Activated naive CD4-positive, alpha-beta T cell treated with anti-CD3 and anti-CD28 coated beads for 36 hours (primary cell): Measurements from ENCODE around the gene TSKS. TPM values are rescaled to one million over a fixed set of nuclear protein-coding genes. Genes with fewer than 3 reads are reported as not detected.
A peak's percentile ranks its signal among the peaks of the same experiment; 100 is the strongest.

ENCODE experiments used
- CTCF ChIA-PET: fragments of 350-600 bp; sonication (Branson Sonifier 250); formaldehyde crosslinking; loops from one replicate; lab custom pipeline; 2021; ENCODE audit warnings: antibody characterized with exemption; lab: Charles Lee
- DNase-seq: peaks from one replicate; pipeline ENCODE4 v3.0.0-alpha.2; 2020
- H3K27ac Mint-ChIP-seq: one replicate; pipeline ENCODE4 v1.8.0; 2021; ENCODE audit warnings: mild to moderate bottlenecking, mixed read lengths
- H3K27me3 Mint-ChIP-seq: one replicate; pipeline ENCODE4 v1.8.0; 2021; ENCODE audit warnings: low read depth, mixed read lengths
- H3K36me3 Mint-ChIP-seq: one replicate; pipeline ENCODE4 v1.8.0; 2021; ENCODE audit warnings: low read depth, mixed read lengths
- H3K4me1 Mint-ChIP-seq: one replicate; pipeline ENCODE4 v1.8.0; 2021; ENCODE audit warnings: low read depth, mixed read lengths
- H3K4me3 Mint-ChIP-seq: one replicate; pipeline ENCODE4 v1.8.0; 2021; ENCODE audit warnings: mild to moderate bottlenecking, moderate library complexity, mixed read lengths
- H3K9me3 Mint-ChIP-seq: one replicate; pipeline ENCODE4 v1.8.0; 2021; ENCODE audit warnings: mixed read lengths
- intact Hi-C: fragments of 100-400 bp; cut with micrococcal nuclease; formaldehyde crosslinking; loops from one replicate; pipeline ENCODE4 v1.15.1; 2023
- microRNA-seq: library from miRNA; unstranded; fragments of <30 nt; microRNA quantifications from one replicate; pipeline ENCODE4 v1.2.0, GENCODE V29; 2022; ENCODE audit warnings: borderline microRNAs expressed, borderline replicate concordance
- total RNA-seq, 2 experiments: library from RNA; stranded (reverse); gene quantifications; one replicate each; pipeline ENCODE4 v1.2.3, GENCODE V29; 2021

Gene TSKS
- total RNA-seq, 2 experiments from 2014 or later = 0.57 to 0.72 TPM

DNA sequence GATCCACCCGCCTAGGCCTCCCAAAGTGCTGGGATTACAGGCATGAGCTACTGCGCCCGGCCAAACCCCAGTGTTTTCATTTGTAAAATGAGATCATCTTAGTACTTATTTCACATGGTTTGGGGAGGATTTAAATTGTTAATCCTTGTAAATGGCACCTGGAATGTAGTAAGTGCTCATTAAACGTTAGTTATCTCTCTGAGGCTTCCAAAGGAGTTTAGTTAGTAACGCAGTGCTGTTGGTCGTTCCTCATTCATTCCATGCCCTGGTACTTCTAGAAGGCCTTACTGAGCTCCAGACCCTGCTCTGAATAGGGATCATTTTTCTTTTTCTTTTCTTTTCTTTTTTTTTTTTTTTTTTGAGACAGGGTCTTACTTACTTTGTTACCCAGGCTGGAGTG, 67.0 kb downstream of the TSKS start:
- H3K9me3 Mint-ChIP-seq = no peaks in the 10 kb centered on the region
- H3K4me3 Mint-ChIP-seq = no peak overlapping the region
- no peak overlapping the region for H3K27ac Mint-ChIP-seq
- no peaks in the 10 kb centered on the region for H3K36me3 Mint-ChIP-seq
- CTCF ChIA-PET = interaction anchor here (0.7 to 1.4 kb wide), 5 partner anchors 17 to 23 kb away, joined by 3 to 4 read pairs (median 3); partner anchors contain the start of gene PRMT1
- no peak for DNase-seq
- H3K4me1 Mint-ChIP-seq = peaks cover 4% of the 10 kb centered on the region
- peaks cover 4% of the 10 kb centered on the region for H3K27me3 Mint-ChIP-seq
- intact Hi-C loops = no loop called here

DNA sequence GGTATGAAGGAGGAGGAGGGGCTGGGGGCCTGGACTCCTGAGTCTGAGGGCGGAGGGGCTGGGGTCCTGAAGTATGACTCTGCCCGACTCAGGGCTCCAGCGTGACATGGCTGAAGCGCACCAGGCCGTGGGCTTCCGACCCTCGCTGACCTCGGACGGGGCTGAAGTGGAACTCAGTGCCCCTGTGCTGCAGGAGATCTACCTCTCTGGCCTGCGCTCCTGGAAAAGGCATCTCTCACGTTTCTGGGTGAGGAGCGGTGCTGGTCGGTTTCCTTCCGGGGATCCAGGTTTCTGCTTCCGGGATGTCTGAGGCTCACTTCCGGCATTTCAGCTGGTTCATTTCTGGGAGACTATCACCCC, 71.0 kb downstream of the TSKS start:
- DNase-seq = no peak
- Mint-ChIP-seq H3K27ac (no peak overlapping the region), H3K27me3 (peaks cover 13% of the 10 kb centered on the region), H3K9me3 (no peaks in the 10 kb centered on the region), H3K4me3 (no peak overlapping the region), H3K4me1 (peaks cover 27% of the 10 kb centered on the region), H3K36me3 (peaks cover 10% of the 10 kb centered on the region)
- intact Hi-C loops = no loop called here
- CTCF ChIA-PET = interaction anchor here (1.2 kb wide), 1 partner anchor 11 kb away, joined by 3 read pairs; no protein-coding TSS in a partner anchor

GRCh38 chr19:49691243-49692146, 71.6 kb downstream of the TSKS start:
- CTCF ChIA-PET = interaction anchor here (0.6 to 1.2 kb wide), 3 partner anchors 10 to 128 kb away, joined by 3 to 4 read pairs (median 3); partner anchors contain the start of gene AP2A1
- intact Hi-C loops = no loop called here
- Mint-ChIP-seq H3K9me3 (no peaks in the 10 kb centered on the region), H3K36me3 (peaks cover 10% of the 10 kb centered on the region), H3K4me3 (peak overlapping the region; percentile 70), H3K27ac (no peak overlapping the region), H3K27me3 (peaks cover 13% of the 10 kb centered on the region), H3K4me1 (peaks cover 27% of the 10 kb centered on the region)
- DNase-seq = peak; percentile 55

- Mint-ChIP-seq H3K4me1 (peaks cover 27% of the 10 kb centered on the region), H3K36me3 (peaks cover 11% of the 10 kb centered on the region), H3K27me3 (peaks cover 13% of the 10 kb centered on the region), H3K27ac (no peak within 1 kb of the TSS), H3K4me3 (peak within 1 kb of the TSS; percentile 70), H3K9me3 (no peaks in the 10 kb centered on the region)
- CTCF ChIA-PET = interaction anchor here (0.6 to 1.0 kb wide), 3 partner anchors 20 to 128 kb away, joined by 3 to 4 read pairs (median 4); partner anchors contain the start of gene AP2A1
- intact Hi-C loops = no loop called here
- DNase-seq = peak; percentile 70
Observed at GRCh38 chr19:49690656-49691242, 72.4 kb downstream of the TSKS start, which contains the start of gene CPT1C. Gene CPT1C, plus strand, starts transcription at chr19:49691116. Its CDS starts 1,137 bp downstream, at chr19:49692253.

GRCh38 chr19:49690079-49690655, 72.9 kb downstream of the TSKS start:
- H3K4me1 Mint-ChIP-seq = peaks cover 31% of the 10 kb centered on the region
- peaks cover 16% of the 10 kb centered on the region for H3K36me3 Mint-ChIP-seq
- intact Hi-C loops = no loop called here
- peaks cover 13% of the 10 kb centered on the region for H3K27me3 Mint-ChIP-seq
- no peak for DNase-seq
- no peak overlapping the region for H3K27ac Mint-ChIP-seq
- no peaks in the 10 kb centered on the region for H3K9me3 Mint-ChIP-seq
- H3K4me3 Mint-ChIP-seq = peak overlapping the region; percentile 70
- CTCF ChIA-PET = interaction anchor here (0.6 to 1.0 kb wide), 3 partner anchors 20 to 306 kb away, joined by 3 to 4 read pairs (median 4); partner anchors contain the start of gene AP2A1

Small RNAs within 50 kb of the gene (microRNA-seq; reads per million reads assigned to microRNA genes)
- gene MIR6799 = 8.2 reads per million, percentile 15 among the genes with 10 or more reads in this experiment

Other genes with a start within 250 kb of the TSKS start
- gene RCN3, start 235.3 kb downstream of the TSKS start, total RNA-seq = 1 to 10 TPM; 6.7 to 7.2 TPM
- gene NOSIP, start 182.8 kb downstream of the TSKS start, total RNA-seq = 10 to 100 TPM; 76.4 to 77.4 TPM
- gene PRRG2, start 182.0 kb downstream of the TSKS start, total RNA-seq = under 1 TPM; 0.52 TPM
- gene PRR12, start 172.1 kb downstream of the TSKS start, total RNA-seq = 10 to 100 TPM; 16.4 to 16.9 TPM
- 1 to 10 TPM; 7.2 to 7.8 TPM for gene RRAS, start 123.2 kb downstream of the TSKS start, total RNA-seq
- 10 to 100 TPM; 39.9 to 41.9 TPM for gene SCAF1, start 121.1 kb downstream of the TSKS start, total RNA-seq
- gene IRF3, start 97.4 kb downstream of the TSKS start, total RNA-seq = 10 to 100 TPM; 85.2 to 97.8 TPM
- 10 to 100 TPM; 70.5 to 75.6 TPM for gene BCL2L12, start 97.4 kb downstream of the TSKS start, total RNA-seq
- 100 to 1,000 TPM; 380 to 394 TPM for gene PRMT1, start 86.0 kb downstream of the TSKS start, total RNA-seq
- 1 to 10 TPM; 1.4 to 1.8 TPM for gene ADM5, start 73.7 kb downstream of the TSKS start, total RNA-seq
- under 1 TPM; 0.32 to 0.48 TPM for gene CPT1C, start 72.2 kb downstream of the TSKS start, total RNA-seq
- 10 to 100 TPM; 87.7 to 88.3 TPM for gene AP2A1, start 3.7 kb upstream of the TSKS start, total RNA-seq
- gene FUZ, start 50.0 kb upstream of the TSKS start, total RNA-seq = 10 to 100 TPM; 14.5 to 14.9 TPM
- 10 to 100 TPM; 32.4 to 39.2 TPM for gene MED25, start 55.0 kb upstream of the TSKS start, total RNA-seq
- 10 to 100 TPM; 66.0 to 68.0 TPM for gene PTOV1, start 87.9 kb upstream of the TSKS start, total RNA-seq
- 10 to 100 TPM; 64.4 to 65.9 TPM for gene PNKP, start 104.3 kb upstream of the TSKS start, total RNA-seq
- 10 to 100 TPM; 13.3 to 14.2 TPM for gene AKT1S1, start 114.0 kb upstream of the TSKS start, total RNA-seq
- 10 to 100 TPM; 29.8 to 32.4 TPM for gene TBC1D17, start 114.4 kb upstream of the TSKS start, total RNA-seq
- 1 to 10 TPM; 7.2 to 7.5 TPM for gene IL4I1, start 133.6 kb upstream of the TSKS start, total RNA-seq
- gene ATF5, start 165.9 kb upstream of the TSKS start, total RNA-seq = 1 to 10 TPM; 8.0 to 8.8 TPM
- gene NUP62, start 166.2 kb upstream of the TSKS start, total RNA-seq = 10 to 100 TPM; 89.2 to 92.5 TPM
- gene SIGLEC11, start 197.9 kb upstream of the TSKS start, total RNA-seq = not detected